Measurements from ENCODE around the gene TBC1D10A. TPM values are rescaled to one million over a fixed set of nuclear protein-coding genes. Genes with fewer than 3 reads are reported as not detected.
"Not testable (repeated sequence)": the region's sequence is repeated elsewhere in the genome, so short reads cannot be mapped to it uniquely, and the experiment has no call there.

The TBC1D10A gene
- polyA plus RNA-seq, 1 of the 3 experiments (the other 2 are of a cell fraction): 15.3 TPM

DNA sequence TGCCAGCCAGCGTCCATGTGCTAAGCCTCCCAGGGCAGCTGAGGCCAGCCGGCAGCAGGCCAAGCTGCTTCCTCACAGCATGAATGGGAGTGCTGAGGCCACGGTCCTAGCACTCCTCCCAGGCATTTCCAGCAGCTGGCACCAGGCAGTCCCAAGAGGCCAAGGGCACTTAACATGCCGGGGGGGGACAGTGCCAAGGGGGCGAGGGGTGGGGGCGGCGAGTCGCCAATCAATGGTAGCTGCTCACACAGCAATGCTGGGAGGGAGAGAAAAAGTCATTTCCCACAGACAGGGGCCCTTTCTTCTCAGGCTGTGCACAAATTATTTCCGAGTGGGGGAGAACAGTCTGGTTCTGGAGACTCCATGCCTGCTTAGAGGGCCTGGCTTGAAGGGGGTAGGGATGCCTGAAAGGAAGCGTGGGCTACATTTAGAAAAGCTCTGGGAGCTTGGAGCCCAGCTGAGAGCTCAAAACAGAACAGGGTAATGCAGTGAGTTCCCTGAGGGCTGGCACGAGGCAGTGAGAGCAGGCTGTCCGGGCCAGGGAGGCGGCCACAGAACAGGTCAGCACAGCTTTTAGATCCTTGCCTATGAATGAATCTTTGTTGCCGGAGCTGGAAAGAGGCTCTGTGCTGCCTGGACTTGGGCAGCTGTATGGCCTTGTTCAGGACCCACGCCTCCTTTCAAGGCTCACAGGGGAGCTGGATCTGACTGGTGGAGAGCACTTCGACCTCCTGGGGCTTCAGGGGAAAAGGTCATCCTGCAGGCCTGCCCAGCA is 14.4 kb upstream of the TBC1D10A start (continued):
- TF ChIP-seq SIN3A (IDR thresholded peaks at IDR 0.05; ENCODE audit: borderline replicate concordance, low read depth, low read length) (no peak), MAX (IDR thresholded peaks at IDR 0.05; ENCODE audit: low read depth) (no peak), CTCF (IDR thresholded peaks at IDR 0.05) (no peak), MEF2A (IDR thresholded peaks at IDR 0.05; ENCODE audit: borderline replicate concordance, low read depth) (no peak), YY1 (IDR thresholded peaks at IDR 0.05; ENCODE audit: low read depth) (no peak), RXRA (IDR thresholded peaks at IDR 0.05; ENCODE audit: borderline replicate concordance, low read depth) (no peak)
- TF ChIP-seq, protein P1, sequence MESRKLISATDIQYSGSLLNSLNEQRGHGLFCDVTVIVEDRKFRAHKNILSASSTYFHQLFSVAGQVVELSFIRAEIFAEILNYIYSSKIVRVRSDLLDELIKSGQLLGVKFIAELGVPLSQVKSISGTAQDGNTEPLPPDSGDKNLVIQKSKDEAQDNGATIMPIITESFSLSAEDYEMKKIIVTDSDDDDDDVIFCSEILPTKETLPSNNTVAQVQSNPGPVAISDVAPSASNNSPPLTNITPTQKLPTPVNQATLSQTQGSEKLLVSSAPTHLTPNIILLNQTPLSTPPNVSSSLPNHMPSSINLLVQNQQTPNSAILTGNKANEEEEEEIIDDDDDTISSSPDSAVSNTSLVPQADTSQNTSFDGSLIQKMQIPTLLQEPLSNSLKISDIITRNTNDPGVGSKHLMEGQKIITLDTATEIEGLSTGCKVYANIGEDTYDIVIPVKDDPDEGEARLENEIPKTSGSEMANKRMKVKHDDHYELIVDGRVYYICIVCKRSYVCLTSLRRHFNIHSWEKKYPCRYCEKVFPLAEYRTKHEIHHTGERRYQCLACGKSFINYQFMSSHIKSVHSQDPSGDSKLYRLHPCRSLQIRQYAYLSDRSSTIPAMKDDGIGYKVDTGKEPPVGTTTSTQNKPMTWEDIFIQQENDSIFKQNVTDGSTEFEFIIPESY (IDR thresholded peaks at IDR 0.05; ENCODE audit: borderline replicate concordance, low read depth): no peak

- no peaks in the 10 kb centered on the region for H3F3A ChIP-seq (replicated peaks; ENCODE audit: insufficient read depth)
- no peaks in the 10 kb centered on the region; the same call in 1 of the 2 replicates for H4K20me1 ChIP-seq (ENCODE audit: insufficient read depth)
- no peak overlapping the region for H3K27ac ChIP-seq (ENCODE audit: low read depth in 2 of 2, low read length in 1 of 2)
- H2AFZ ChIP-seq (ENCODE audit: low read depth): no peak overlapping the region
- DNase-seq: no peak
- no peaks in the 10 kb centered on the region for H3K9me2 ChIP-seq
- H3K9me3 ChIP-seq: no peaks in the 10 kb centered on the region
- no peaks in the 10 kb centered on the region for H3K27me3 ChIP-seq (ENCODE audit: insufficient read depth)
- H3K4me1 ChIP-seq (ENCODE audit: control insufficient read depth in 1 of 2, insufficient read depth in 2 of 2, low read depth in 1 of 2, low read length in 1 of 2): no peaks in the 10 kb centered on the region
- ChIA-PET POLR2A (no interaction called here), CTCF (no interaction called here)
- peaks cover 63 to 95% of the 10 kb centered on the region in 2 experiments for H3K36me3 ChIP-seq (replicated peaks in 1 of 2; ENCODE audit: control insufficient read depth in 1 of 2, insufficient read depth in 2 of 2, low read length in 1 of 2)
- no peak overlapping the region for H3K4me2 ChIP-seq
- no peaks in the 10 kb centered on the region for H3K79me2 ChIP-seq (ENCODE audit: insufficient read depth)
- H3K9ac ChIP-seq: no peak overlapping the region
- TF ChIP-seq MEF2A (IDR thresholded peaks at IDR 0.05; ENCODE audit: borderline replicate concordance, low read depth): no peak
- 93% methylated on average over 7 of the region's 7 CpGs for WGBS (ENCODE audit: low lambda C conversion rate)
- H3K4me3 ChIP-seq (ENCODE audit: low read depth in 2 of 2, low read length in 1 of 2): no peak overlapping the region
Observed at GRCh38 chr22:30338802-30339201, 12.1 kb upstream of the TBC1D10A start.

GRCh38 chr22:30338341-30338740 is 11.6 kb upstream of the TBC1D10A start:
- H3K9me2 ChIP-seq; H3K79me2 ChIP-seq (ENCODE audit: insufficient read depth); H2AFZ ChIP-seq (ENCODE audit: low read depth); DNase-seq; H3K4me1 ChIP-seq (ENCODE audit: control insufficient read depth in 1 of 2, insufficient read depth in 2 of 2, low read depth in 1 of 2, low read length in 1 of 2); CTCF ChIA-PET; H3K4me3 ChIP-seq (ENCODE audit: low read depth in 2 of 2, low read length in 1 of 2); H3F3A ChIP-seq (replicated peaks; ENCODE audit: insufficient read depth); H3K27ac ChIP-seq (ENCODE audit: low read depth in 2 of 2, low read length in 1 of 2); H3K9me3 ChIP-seq; H4K20me1 ChIP-seq (ENCODE audit: insufficient read depth); H3K9ac ChIP-seq; H3K27me3 ChIP-seq (ENCODE audit: insufficient read depth); POLR2A ChIA-PET; H3K4me2 ChIP-seq: not testable (repeated sequence)
- 93% methylated on average over 9 of the region's 9 CpGs for WGBS (ENCODE audit: low lambda C conversion rate)
- H3K36me3 ChIP-seq (replicated peaks in 1 of 2; ENCODE audit: control insufficient read depth in 1 of 2, insufficient read depth in 2 of 2, low read length in 1 of 2): peaks cover 62 to 95% of the 10 kb centered on the region in 2 experiments
